K562 (cell line): ENCODE data around the gene PFDN2. TPM values are rescaled to one million over a fixed set of nuclear protein-coding genes. Genes with fewer than 3 reads are reported as not detected.

ENCODE experiments used
- HNRNPH1 ChIP-seq: fragments of 200-400 bp; formaldehyde crosslinking; optimal IDR thresholded peaks from 2 replicates; pipeline ENCODE3; 2017; ENCODE audit warnings: low read depth, mild to moderate bottlenecking, low read length, moderate library complexity
- IFI16 ChIP-seq: fragments of 250-450 bp; sonication (Bioruptor Pico); IDR thresholded peaks from 2 replicates; pipeline ENCODE4 v2.1.2; 2022; ENCODE audit warnings: mild to moderate bottlenecking, inconsistent platforms
- JUNB ChIP-seq: fragments of 450-650 bp; formaldehyde crosslinking; conservative IDR thresholded peaks from 2 replicates; pipeline ENCODE4 v1.4.0; 2020; ENCODE audit warnings: mild to moderate bottlenecking
- KDM1A ChIP-seq, 2 experiments: fragments of 450-650 bp; IDR thresholded peaks; 2 replicates each; pipeline ENCODE4 v1.6.1; 2016; ENCODE audit warnings: mild to moderate bottlenecking in 2 of 2
- MEF2A ChIP-seq: IDR thresholded peaks from 2 replicates; pipeline ENCODE4 v1.6.1; 2011; ENCODE audit warnings: low read depth, mild to moderate bottlenecking, low read length, moderate library complexity; ENCODE audit not compliant: control insufficient read depth
- NCOA1 ChIP-seq: fragments of 450-650 bp; IDR thresholded peaks from 2 replicates; pipeline ENCODE4 v1.6.1; 2016; ENCODE audit warnings: low read depth
- NR2C2 ChIP-seq, 2 experiments: fragments of 200-800 bp in 1 of 2; sonication (Bioruptor generic) in 1 of 2; sonication (generic) in 1 of 2; formaldehyde crosslinking in 1 of 2; IDR thresholded peaks; 2 replicates each; pipeline versions ENCODE4 v1.6.1 to v1.8.0; 2016 to 2022; ENCODE audit warnings: mild to moderate bottlenecking in 1 of 2, missing compliant biosample characterization in 1 of 2, missing genetic modification characterization in 1 of 2, missing genetic modification reagents in 1 of 2
- ZFX ChIP-seq: sonication (generic); formaldehyde crosslinking; IDR thresholded peaks from 2 replicates; pipeline ENCODE4 v1.8.0; 2022; ENCODE audit warnings: mild to moderate bottlenecking, missing genetic modification reagents, moderate library complexity
- ZKSCAN3 ChIP-seq: fragments of 250-450 bp; sonication (Bioruptor Pico); IDR thresholded peaks from 2 replicates; pipeline ENCODE4 v1.4.0; 2020
- ZNF184 ChIP-seq: sonication (generic); formaldehyde crosslinking; IDR thresholded peaks from 2 replicates; pipeline ENCODE4 v1.5.0; 2020; ENCODE audit warnings: missing genetic modification reagents
- ZNF696 ChIP-seq: fragments of 250-450 bp; sonication (Bioruptor Pico); conservative IDR thresholded peaks from 2 replicates; pipeline ENCODE4 v1.4.0; 2020; ENCODE audit warnings: mild to moderate bottlenecking, moderate library complexity
- ZNF77 ChIP-seq: fragments of 250-450 bp; sonication (Bioruptor Pico); IDR thresholded peaks from 2 replicates; pipeline ENCODE4 v1.5.0; 2020
- polyA plus RNA-seq, 8 experiments: library from polyadenylated mRNA; depleted of rRNA in 4 of 8; stranded (reverse) in 5 of 8; unstranded in 3 of 8; fragments of >200 nt; fragmentation: Nextera tagmentation in 2 of 8; fragmentation: Illumina TruSeq in 1 of 8; extraction: Ambion mirVana in 2 of 8; extraction: Trizol in 1 of 8; gene quantifications; 2 replicates each; pipeline versions ENCODE4 v1.2.1 to v1.2.3, GENCODE V29; 2011 to 2014; ENCODE audit warnings: inconsistent platforms in 1 of 8, missing spikeins in 1 of 8
- total RNA-seq, 7 experiments: library from RNA; depleted of rRNA in 6 of 7; stranded (reverse); fragments of >200 nt in 6 of 7; fragmentation: Illumina TruSeq in 2 of 7; extraction: Trizol in 2 of 7; gene quantifications; 2 replicates each; pipeline versions ENCODE4 v1.2.1 to v1.2.3, GENCODE V29; 2011 to 2021; ENCODE audit warnings: low replicate concordance in 1 of 7
- TF ChIP-seq, protein P1 (sequence below): fragments of 250-450 bp; sonication (Bioruptor Pico); IDR thresholded peaks from 2 replicates; pipeline ENCODE4 v1.4.0; 2020
- TF ChIP-seq, protein P2 (sequence below): fragments of 250-450 bp; sonication (Bioruptor Pico); IDR thresholded peaks from 2 replicates; pipeline ENCODE4 v1.9.0; 2021; ENCODE audit warnings: mild to moderate bottlenecking
- TF ChIP-seq, protein P3 (sequence below): fragments of 150-350 bp; conservative IDR thresholded peaks from 2 replicates; pipeline ENCODE4 v1.6.1; 2014; ENCODE audit warnings: low read length
- TF ChIP-seq, protein P4 (sequence below): sonication (generic); IDR thresholded peaks from 2 replicates; pipeline ENCODE4 v1.6.1; 2016
- TF ChIP-seq, protein P5 (sequence below): fragments of 250-450 bp; sonication (Bioruptor Pico); IDR thresholded peaks from 2 replicates; pipeline ENCODE4 v1.4.0; 2020; ENCODE audit warnings: mild to moderate bottlenecking, moderate library complexity
- TF ChIP-seq, protein P6 (sequence below): sonication (generic); formaldehyde crosslinking; IDR thresholded peaks from 2 replicates; pipeline ENCODE4 v1.5.0; 2020; ENCODE audit warnings: missing genetic modification reagents

The PFDN2 gene
- total and polyA plus RNA-seq, 9 of the 15 experiments (the other 6 are each of a cell fraction or from before 2014, with no cell fraction given): 50.2 to 361 (median 144) TPM

DNA sequence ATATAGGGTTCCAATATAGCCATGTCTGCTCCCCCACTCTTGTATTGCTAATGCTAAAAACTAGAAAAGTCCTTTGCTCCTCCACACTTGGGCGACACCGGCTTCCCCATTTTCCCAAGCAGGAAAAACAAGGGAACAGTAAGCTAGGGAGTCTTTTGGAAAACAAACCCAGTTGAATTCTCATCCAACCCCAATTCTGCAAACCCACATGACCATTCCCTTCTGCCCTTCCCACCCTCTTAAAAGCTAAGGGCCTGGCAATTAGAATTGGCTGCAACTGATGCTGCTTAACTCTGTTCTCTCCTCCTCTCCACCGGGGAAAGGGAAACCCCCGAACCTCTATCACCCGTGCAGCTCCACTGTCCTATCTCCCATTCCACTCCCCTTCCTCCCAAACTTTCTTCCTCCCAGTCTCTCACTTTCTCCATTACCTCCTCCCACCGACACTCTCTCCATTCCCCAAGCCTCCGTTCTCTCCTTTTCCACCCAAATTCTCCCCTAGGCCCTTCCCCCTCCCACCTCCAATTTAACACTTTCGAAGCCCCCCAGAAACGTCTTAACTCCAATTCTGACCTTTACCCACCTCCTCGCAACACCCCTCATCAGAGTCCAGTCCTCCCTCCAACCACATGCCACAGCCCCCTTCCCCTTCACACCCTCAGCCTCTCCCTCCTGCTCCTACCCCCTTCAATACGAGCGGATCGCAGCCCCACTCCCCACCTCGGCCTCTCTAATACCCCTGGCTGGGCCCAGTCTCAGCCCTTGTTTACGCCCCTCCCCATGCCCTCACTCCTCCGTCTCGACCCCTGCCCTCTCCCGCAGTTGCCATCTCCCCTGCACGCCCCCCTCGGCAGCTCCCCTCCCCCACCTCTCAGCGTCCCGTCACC, 13.9 kb upstream of the PFDN2 start (continued):
- TF ChIP-seq ZNF696 (no peak), JUNB (no peak), IFI16 (CRISPR knock-in tag) (no peak), ZKSCAN3 (no peak), KDM1A (IDR thresholded peaks at IDR 0.05) (peak; percentile 11 to 16; a peak in 1 of 4 replicates), ZNF77 (CRISPR knock-in tag) (no peak), HNRNPH1 (no peak), NCOA1 (0 out of 2 replicates have a peak, but pooled peaks have one; percentile 15), ZFX (CRISPR knock-in tag) (0 out of 2 replicates have a peak, but pooled peaks have one; percentile 63), MEF2A (no peak), ZNF184 (CRISPR knock-in tag) (no peak), NR2C2 (CRISPR knock-in tag; IDR thresholded peaks at IDR 0.05) (no peak), NR2C2 (tag; IDR thresholded peaks at IDR 0.05) (no peak)
- TF ChIP-seq, protein P1, sequence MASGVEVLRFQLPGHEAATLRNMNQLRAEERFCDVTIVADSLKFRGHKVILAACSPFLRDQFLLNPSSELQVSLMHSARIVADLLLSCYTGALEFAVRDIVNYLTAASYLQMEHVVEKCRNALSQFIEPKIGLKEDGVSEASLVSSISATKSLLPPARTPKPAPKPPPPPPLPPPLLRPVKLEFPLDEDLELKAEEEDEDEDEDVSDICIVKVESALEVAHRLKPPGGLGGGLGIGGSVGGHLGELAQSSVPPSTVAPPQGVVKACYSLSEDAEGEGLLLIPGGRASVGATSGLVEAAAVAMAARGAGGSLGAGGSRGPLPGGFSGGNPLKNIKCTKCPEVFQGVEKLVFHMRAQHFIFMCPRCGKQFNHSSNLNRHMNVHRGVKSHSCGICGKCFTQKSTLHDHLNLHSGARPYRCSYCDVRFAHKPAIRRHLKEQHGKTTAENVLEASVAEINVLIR: no peak
- TF ChIP-seq, protein P2, sequence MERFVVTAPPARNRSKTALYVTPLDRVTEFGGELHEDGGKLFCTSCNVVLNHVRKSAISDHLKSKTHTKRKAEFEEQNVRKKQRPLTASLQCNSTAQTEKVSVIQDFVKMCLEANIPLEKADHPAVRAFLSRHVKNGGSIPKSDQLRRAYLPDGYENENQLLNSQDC (CRISPR knock-in tag): no peak
- TF ChIP-seq, protein P3, sequence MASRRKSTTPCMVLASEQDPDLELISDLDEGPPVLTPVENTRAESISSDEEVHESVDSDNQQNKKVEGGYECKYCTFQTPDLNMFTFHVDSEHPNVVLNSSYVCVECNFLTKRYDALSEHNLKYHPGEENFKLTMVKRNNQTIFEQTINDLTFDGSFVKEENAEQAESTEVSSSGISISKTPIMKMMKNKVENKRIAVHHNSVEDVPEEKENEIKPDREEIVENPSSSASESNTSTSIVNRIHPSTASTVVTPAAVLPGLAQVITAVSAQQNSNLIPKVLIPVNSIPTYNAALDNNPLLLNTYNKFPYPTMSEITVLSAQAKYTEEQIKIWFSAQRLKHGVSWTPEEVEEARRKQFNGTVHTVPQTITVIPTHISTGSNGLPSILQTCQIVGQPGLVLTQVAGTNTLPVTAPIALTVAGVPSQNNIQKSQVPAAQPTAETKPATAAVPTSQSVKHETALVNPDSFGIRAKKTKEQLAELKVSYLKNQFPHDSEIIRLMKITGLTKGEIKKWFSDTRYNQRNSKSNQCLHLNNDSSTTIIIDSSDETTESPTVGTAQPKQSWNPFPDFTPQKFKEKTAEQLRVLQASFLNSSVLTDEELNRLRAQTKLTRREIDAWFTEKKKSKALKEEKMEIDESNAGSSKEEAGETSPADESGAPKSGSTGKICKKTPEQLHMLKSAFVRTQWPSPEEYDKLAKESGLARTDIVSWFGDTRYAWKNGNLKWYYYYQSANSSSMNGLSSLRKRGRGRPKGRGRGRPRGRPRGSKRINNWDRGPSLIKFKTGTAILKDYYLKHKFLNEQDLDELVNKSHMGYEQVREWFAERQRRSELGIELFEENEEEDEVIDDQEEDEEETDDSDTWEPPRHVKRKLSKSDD: no peak
- TF ChIP-seq, protein P4, sequence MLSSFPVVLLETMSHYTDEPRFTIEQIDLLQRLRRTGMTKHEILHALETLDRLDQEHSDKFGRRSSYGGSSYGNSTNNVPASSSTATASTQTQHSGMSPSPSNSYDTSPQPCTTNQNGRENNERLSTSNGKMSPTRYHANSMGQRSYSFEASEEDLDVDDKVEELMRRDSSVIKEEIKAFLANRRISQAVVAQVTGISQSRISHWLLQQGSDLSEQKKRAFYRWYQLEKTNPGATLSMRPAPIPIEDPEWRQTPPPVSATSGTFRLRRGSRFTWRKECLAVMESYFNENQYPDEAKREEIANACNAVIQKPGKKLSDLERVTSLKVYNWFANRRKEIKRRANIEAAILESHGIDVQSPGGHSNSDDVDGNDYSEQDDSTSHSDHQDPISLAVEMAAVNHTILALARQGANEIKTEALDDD: no peak
- TF ChIP-seq, protein P5, sequence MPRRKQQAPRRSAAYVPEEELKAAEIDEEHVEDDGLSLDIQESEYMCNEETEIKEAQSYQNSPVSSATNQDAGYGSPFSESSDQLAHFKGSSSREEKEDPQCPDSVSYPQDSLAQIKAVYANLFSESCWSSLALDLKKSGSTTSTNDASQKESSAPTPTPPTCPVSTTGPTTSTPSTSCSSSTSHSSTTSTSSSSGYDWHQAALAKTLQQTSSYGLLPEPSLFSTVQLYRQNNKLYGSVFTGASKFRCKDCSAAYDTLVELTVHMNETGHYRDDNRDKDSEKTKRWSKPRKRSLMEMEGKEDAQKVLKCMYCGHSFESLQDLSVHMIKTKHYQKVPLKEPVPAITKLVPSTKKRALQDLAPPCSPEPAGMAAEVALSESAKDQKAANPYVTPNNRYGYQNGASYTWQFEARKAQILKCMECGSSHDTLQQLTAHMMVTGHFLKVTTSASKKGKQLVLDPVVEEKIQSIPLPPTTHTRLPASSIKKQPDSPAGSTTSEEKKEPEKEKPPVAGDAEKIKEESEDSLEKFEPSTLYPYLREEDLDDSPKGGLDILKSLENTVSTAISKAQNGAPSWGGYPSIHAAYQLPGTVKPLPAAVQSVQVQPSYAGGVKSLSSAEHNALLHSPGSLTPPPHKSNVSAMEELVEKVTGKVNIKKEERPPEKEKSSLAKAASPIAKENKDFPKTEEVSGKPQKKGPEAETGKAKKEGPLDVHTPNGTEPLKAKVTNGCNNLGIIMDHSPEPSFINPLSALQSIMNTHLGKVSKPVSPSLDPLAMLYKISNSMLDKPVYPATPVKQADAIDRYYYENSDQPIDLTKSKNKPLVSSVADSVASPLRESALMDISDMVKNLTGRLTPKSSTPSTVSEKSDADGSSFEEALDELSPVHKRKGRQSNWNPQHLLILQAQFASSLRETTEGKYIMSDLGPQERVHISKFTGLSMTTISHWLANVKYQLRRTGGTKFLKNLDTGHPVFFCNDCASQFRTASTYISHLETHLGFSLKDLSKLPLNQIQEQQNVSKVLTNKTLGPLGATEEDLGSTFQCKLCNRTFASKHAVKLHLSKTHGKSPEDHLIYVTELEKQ (CRISPR knock-in tag): no peak
- TF ChIP-seq, protein P6, sequence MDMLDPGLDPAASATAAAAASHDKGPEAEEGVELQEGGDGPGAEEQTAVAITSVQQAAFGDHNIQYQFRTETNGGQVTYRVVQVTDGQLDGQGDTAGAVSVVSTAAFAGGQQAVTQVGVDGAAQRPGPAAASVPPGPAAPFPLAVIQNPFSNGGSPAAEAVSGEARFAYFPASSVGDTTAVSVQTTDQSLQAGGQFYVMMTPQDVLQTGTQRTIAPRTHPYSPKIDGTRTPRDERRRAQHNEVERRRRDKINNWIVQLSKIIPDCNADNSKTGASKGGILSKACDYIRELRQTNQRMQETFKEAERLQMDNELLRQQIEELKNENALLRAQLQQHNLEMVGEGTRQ (CRISPR knock-in tag): no peak
